Fibroblast of the aortic adventitia (primary cell): Measurements from ENCODE around the gene ELOVL5. TPM values are rescaled to one million over a fixed set of nuclear protein-coding genes. Genes with fewer than 3 reads are reported as not detected.
A peak's percentile ranks its signal among the peaks of the same experiment; 100 is the strongest.

ENCODE experiments used
- DNase-seq: peaks from one replicate; pipeline ENCODE4 v3.0.0-alpha.2; 2010; ENCODE audit warnings: low read depth
- H3K4me3 ChIP-seq: 2 replicates; pipeline ENCODE4 v1.5.1; 2011; ENCODE audit warnings: low read depth, mild to moderate bottlenecking, control low read depth, low read length, moderate library complexity
- total RNA-seq: library from RNA; depleted of rRNA; stranded (reverse); fragments of >200 nt; gene quantifications from 2 replicates; pipeline ENCODE4 v1.2.3, GENCODE V29; 2012; ENCODE audit warnings: low replicate concordance
- TF ChIP-seq, protein P1 (sequence below): IDR thresholded peaks from 2 replicates; pipeline ENCODE4 v1.5.1; 2011; ENCODE audit warnings: mild to moderate bottlenecking, low read length, control low read depth, inconsistent platforms; ENCODE audit not compliant: insufficient read depth

Gene ELOVL5
- total RNA-seq, 1 donor = 95.1 TPM

- no peak for DNase-seq
- TF ChIP-seq, protein P1, sequence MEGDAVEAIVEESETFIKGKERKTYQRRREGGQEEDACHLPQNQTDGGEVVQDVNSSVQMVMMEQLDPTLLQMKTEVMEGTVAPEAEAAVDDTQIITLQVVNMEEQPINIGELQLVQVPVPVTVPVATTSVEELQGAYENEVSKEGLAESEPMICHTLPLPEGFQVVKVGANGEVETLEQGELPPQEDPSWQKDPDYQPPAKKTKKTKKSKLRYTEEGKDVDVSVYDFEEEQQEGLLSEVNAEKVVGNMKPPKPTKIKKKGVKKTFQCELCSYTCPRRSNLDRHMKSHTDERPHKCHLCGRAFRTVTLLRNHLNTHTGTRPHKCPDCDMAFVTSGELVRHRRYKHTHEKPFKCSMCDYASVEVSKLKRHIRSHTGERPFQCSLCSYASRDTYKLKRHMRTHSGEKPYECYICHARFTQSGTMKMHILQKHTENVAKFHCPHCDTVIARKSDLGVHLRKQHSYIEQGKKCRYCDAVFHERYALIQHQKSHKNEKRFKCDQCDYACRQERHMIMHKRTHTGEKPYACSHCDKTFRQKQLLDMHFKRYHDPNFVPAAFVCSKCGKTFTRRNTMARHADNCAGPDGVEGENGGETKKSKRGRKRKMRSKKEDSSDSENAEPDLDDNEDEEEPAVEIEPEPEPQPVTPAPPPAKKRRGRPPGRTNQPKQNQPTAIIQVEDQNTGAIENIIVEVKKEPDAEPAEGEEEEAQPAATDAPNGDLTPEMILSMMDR = no peak
- peak overlapping the region; percentile 55 for H3K4me3 ChIP-seq
Observed at GRCh38 chr6:53359843-53360092, 11.0 kb upstream of the ELOVL5 start.

DNA sequence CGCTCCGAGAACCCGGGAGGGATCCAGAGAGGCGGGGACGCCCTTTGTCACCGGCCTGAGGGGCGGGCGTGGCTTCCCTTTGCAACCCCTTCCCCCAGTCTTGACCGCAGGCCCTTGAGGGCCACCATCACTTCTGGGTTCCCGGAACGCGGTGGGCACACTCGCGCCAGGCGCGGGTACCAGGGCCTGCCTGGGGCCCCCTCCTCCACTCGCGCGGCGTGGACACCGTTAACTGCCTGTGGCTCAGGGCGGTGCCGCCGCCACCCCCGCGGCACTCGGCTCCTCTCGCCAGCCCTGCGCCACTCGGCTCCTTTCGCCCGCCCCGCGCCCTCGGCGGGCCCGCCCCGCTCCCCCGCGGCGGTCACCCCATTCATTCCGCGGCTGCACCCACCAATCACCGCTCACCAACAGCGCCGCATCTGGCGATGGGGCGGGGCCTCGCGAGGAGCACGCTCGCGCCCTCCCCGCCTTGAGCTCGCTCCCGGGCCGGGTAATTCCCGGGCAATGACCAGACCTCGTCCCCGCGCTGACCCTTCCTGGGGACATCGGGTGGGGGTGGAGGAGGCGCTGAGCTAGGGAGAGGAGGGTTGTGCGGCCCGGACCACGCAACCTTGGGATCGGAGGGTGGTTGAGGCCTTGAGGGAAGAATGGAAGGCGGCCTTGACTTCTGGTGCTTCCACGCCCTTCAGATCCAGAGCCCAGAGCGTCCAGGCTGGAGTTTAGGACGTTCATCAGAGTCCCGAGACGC, 10.5 kb upstream of the ELOVL5 start:
- peak overlapping the region; percentile 66 for H3K4me3 ChIP-seq
- peak; percentile 96 for DNase-seq
- TF ChIP-seq, protein P1 = no peak

DNA sequence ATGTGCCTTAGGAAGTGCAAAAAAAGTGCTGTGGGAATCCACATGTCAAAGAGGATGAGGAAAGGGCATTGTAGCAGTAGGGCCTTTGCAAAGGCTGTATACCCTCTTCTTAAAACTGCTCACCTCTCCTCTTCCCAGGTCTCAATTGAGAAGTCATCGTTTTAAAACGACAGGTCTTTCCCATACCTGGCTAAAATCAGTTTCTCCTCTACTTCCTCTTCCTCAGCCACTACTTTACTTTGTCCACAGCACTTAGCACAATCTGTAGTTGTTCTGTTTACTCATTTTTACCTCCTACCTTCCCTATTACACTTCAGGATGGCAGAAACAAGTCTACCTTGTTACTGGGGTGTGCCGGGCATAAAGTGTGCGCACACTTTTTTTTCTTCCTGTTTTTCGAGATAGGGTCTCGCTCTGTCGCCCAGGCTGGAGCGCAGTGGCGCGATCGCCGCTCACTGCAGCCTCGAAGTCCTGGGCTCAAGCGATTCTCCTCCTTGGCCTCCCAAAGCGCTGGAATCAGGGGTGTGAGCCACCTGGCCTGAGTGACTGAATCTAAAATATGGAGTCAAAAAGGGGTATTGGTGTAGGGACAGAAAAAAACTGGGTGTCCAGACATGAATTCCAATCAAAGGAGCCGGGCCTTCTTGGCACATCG, 9.8 kb upstream of the ELOVL5 start:
- peak overlapping the region; percentile 66 for H3K4me3 ChIP-seq
- TF ChIP-seq, protein P1 = no peak

GRCh38 chr6:53357576-53358360, 9.0 kb upstream of the ELOVL5 start:
- no peak for DNase-seq
- TF ChIP-seq, protein P1 = no peak
- no peak overlapping the region for H3K4me3 ChIP-seq

More for the DNA sequence above, 9.8 kb upstream of the ELOVL5 start:
- no peak for DNase-seq

GRCh38 chr6:53353624-53354023, 4.9 kb upstream of the ELOVL5 start:
- no peak overlapping the region for H3K4me3 ChIP-seq
- TF ChIP-seq, protein P1 = no peak
- DNase-seq = no peak

DNA sequence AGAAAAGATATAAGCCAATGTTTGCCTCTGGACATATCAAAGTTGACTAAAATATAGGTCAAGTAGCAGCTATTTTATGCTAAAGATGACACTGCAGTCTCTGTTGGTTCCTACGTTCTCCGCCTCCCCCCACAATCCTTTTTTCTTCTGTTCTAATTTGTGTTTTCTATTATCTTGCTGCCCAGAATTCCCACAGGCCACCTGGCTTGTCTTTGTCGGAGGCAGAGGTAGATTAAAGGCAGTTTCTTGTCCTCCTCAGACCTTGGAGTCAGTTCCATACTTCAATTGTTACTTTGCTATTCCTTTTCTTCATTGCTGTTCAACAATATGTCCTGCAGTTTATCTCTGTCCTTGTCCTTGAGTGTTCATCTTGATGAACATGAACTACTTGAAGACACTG, 3.6 kb upstream of the ELOVL5 start:
- H3K4me3 ChIP-seq = no peak overlapping the region
- DNase-seq = no peak
- TF ChIP-seq, protein P1 = no peak
